Endometrial microvascular endothelial cells (primary cell): ENCODE results near the gene MORN2. TPM values are rescaled to one million over a fixed set of nuclear protein-coding genes. Genes with fewer than 3 reads are reported as not detected.
"Not testable (repeated sequence)": the region's sequence is repeated elsewhere in the genome, so short reads cannot be mapped to it uniquely, and the experiment has no call there.

ENCODE experiments used
- in situ Hi-C: cut with HindIII; loops from 2 replicates; pipeline ENCODE4 v1.10.0; 2017; ENCODE audit warnings: low sequenced_read_pairs, low pct_unique_long_range_greater_than_20kb; ENCODE audit errors: inconsistent ontology term
- total RNA-seq: library from RNA; depleted of rRNA; stranded (reverse); fragments of >200 nt; gene quantifications from one replicate; pipeline ENCODE4 v1.2.3, GENCODE V29; 2015; ENCODE audit errors: inconsistent ontology term

The MORN2 gene
- total RNA-seq, result 4.4 TPM

GRCh38 chr2:38875576-38876367 lies at the start of gene MORN2, which contains the start of gene DHX57:
Gene MORN2, plus strand, starts transcription at chr2:38875976.
Gene DHX57, minus strand, starts transcription at chr2:38875934. Its CDS starts 7,529 bp downstream, at chr2:38868405.
- in situ Hi-C loops, result no loop called here

GRCh38 chr2:38827539-38828145 lies 48.1 kb upstream of the MORN2 start:
- in situ Hi-C loops, result not testable (repeated sequence)

GRCh38 chr2:38828460-38828859 lies 47.3 kb upstream of the MORN2 start:
- in situ Hi-C loops, result no loop called here

- in situ Hi-C loops, result no loop called here
Measured at GRCh38 chr2:38829971-38830370, 45.8 kb upstream of the MORN2 start.

GRCh38 chr2:38830526-38831159 lies 45.1 kb upstream of the MORN2 start:
- in situ Hi-C loops, result no loop called here

- in situ Hi-C loops, result no loop called here
Measured at GRCh38 chr2:38835015-38835601, 40.7 kb upstream of the MORN2 start.

GRCh38 chr2:38835990-38836389 lies 39.8 kb upstream of the MORN2 start:
- in situ Hi-C loops, result no loop called here

- in situ Hi-C loops, result no loop called here
Measured at GRCh38 chr2:38836791-38837190, 39.0 kb upstream of the MORN2 start.

- in situ Hi-C loops, result no loop called here
Measured at GRCh38 chr2:38850045-38850444, 25.7 kb upstream of the MORN2 start.

GRCh38 chr2:38856165-38856564 lies 19.6 kb upstream of the MORN2 start:
- in situ Hi-C loops, result no loop called here

GRCh38 chr2:38862476-38862875 lies 13.3 kb upstream of the MORN2 start:
- in situ Hi-C loops, result no loop called here

- in situ Hi-C loops, result no loop called here
Measured at GRCh38 chr2:38863061-38863695, 12.6 kb upstream of the MORN2 start.

- in situ Hi-C loops, result no loop called here
Measured at GRCh38 chr2:38866773-38867443, 8.9 kb upstream of the MORN2 start.

- in situ Hi-C loops, result no loop called here
Measured at GRCh38 chr2:38871432-38871831, 4.3 kb upstream of the MORN2 start.

GRCh38 chr2:38873763-38874162 lies 2.0 kb upstream of the MORN2 start:
- in situ Hi-C loops, result no loop called here

GRCh38 chr2:38875227-38875575 lies 575 bp upstream of the MORN2 start:
- in situ Hi-C loops, result no loop called here

- in situ Hi-C loops, result no loop called here
Measured at GRCh38 chr2:38876407-38876806, 631 bp downstream of the MORN2 start.

GRCh38 chr2:38886063-38886462 lies 10.3 kb downstream of the MORN2 start:
- in situ Hi-C loops, result no loop called here

GRCh38 chr2:38887347-38887746 lies 11.6 kb downstream of the MORN2 start:
- in situ Hi-C loops, result no loop called here
